ENCODE data around the gene DMD. TPM values are rescaled to one million over a fixed set of nuclear protein-coding genes. Genes with fewer than 3 reads are reported as not detected.

DMD gene
- total and polyA plus RNA-seq, 2 of the 8 experiments (the other 6 are each of a cell fraction or from before 2014, with no cell fraction given), result 4.8 to 7.4 TPM

GRCh38 chrX:31932769-31933168 lies 1278.6 kb downstream of the DMD start:
- ChIA-PET POLR2A (ENCODE audit: partially characterized antibody) (no interaction called here), CTCF (ENCODE audit: partially characterized antibody) (no interaction called here)
- Histone ChIP-seq H3K18ac (ENCODE audit: extremely low read depth, low read length) (no peak overlapping the region), H3K79me2 (ENCODE audit: control insufficient read depth in 1 of 2, insufficient read depth in 2 of 2, low read length in 2 of 2) (no peaks in the 10 kb centered on the region), H3K14ac (ENCODE audit: insufficient read length) (no peak overlapping the region), H3K9ac (replicated peaks in 1 of 4; ENCODE audit: extremely low read depth in 1 of 4, low read depth in 3 of 4, low read length in 3 of 4) (no peak overlapping the region), H3K56ac (replicated peaks; ENCODE audit: insufficient read length, low read depth, low read length) (no peak overlapping the region), H2BK5ac (ENCODE audit: low read depth, low read length) (no peak overlapping the region), H2BK12ac (ENCODE audit: low read depth, low read length) (no peak overlapping the region), H3K27ac (ENCODE audit: low read depth, low read length) (no peak overlapping the region), H3K4ac (replicated peaks; ENCODE audit: insufficient read length, low read depth, low read length) (no peak overlapping the region), H4K91ac (replicated peaks; ENCODE audit: insufficient read length, low read length) (no peak overlapping the region), H3K23ac (ENCODE audit: insufficient read length) (no peak overlapping the region), H3K4me3 (ENCODE audit: extremely low read depth in 1 of 4, insufficient read depth in 2 of 4, low read depth in 3 of 4, low read length in 4 of 4) (no peak overlapping the region), H3K36me3 (ENCODE audit: control insufficient read depth in 2 of 4, insufficient read depth in 4 of 4, low read length in 3 of 4) (no peaks in the 10 kb centered on the region), H3K27me3 (replicated peaks in 1 of 4; ENCODE audit: control insufficient read depth in 3 of 4, extremely low read depth in 1 of 4, insufficient read depth in 3 of 4, low read length in 3 of 4) (no peaks in the 10 kb centered on the region), H3K4me2 (ENCODE audit: insufficient read depth in 1 of 2, low read depth in 2 of 2, low read length in 2 of 2) (no peak overlapping the region), H4K8ac (ENCODE audit: extremely low read depth, insufficient read depth, low read length) (no peak overlapping the region), H2AFZ (ENCODE audit: low read length) (no peak overlapping the region), H4K5ac (ENCODE audit: insufficient read length, low read depth, low read length) (no peak overlapping the region), H2BK20ac (ENCODE audit: low read length) (no peak overlapping the region), H2BK120ac (replicated peaks; ENCODE audit: low read depth, low read length) (no peak overlapping the region), H3K23me2 (ENCODE audit: low read depth, low read length) (no peaks in the 10 kb centered on the region), H3K4me1 (replicated peaks in 1 of 4; ENCODE audit: control insufficient read depth in 3 of 4, insufficient read depth in 4 of 4, low read length in 3 of 4) (no peaks in the 10 kb centered on the region), H3K79me1 (ENCODE audit: low read depth, low read length) (no peaks in the 10 kb centered on the region), H2AK5ac (ENCODE audit: low read depth, low read length) (no peak overlapping the region), H2BK15ac (ENCODE audit: low read length) (no peak overlapping the region), H4K20me1 (replicated peaks in 1 of 2; ENCODE audit: control insufficient read depth in 1 of 2, insufficient read depth in 2 of 2, low read length in 2 of 2) (no peaks in the 10 kb centered on the region), H3K9me3 (ENCODE audit: insufficient read depth in 2 of 2, low read depth in 1 of 2, low read length in 1 of 2) (no peaks in the 10 kb centered on the region)
- DNase-seq (ENCODE audit: low read depth in 1 of 2, low spot score in 2 of 2), result no peak
- WGBS, 2 experiments (ENCODE audit: extremely low coverage in 1 of 2, insufficient coverage in 1 of 2, insufficient read length in 1 of 2, insufficient replicate concordance in 2 of 2, low coverage in 1 of 2, low lambda C conversion rate in 2 of 2, missing lambda C conversion rate in 1 of 2), result no CpG with 5 or more reads among the region's 1 CpG
- no peak for FAIRE-seq
- TF ChIP-seq KDM1A (IDR thresholded peaks at IDR 0.05; ENCODE audit: borderline replicate concordance, low read length) (no peak), TCF12 (IDR thresholded peaks at IDR 0.05; ENCODE audit: low read depth, low read length) (no peak), SIX5 (IDR thresholded peaks at IDR 0.05; ENCODE audit: low read depth, low read length) (no peak), TBP (IDR thresholded peaks at IDR 0.05; ENCODE audit: low read depth, low read length) (no peak), SIN3A (conservative IDR thresholded peaks at IDR 0.05 in 1 of 2, IDR thresholded peaks at IDR 0.05 in 1 of 2; ENCODE audit: low read depth in 1 of 2, low read length in 2 of 2) (no peak), CBX8 (IDR thresholded peaks at IDR 0.05; ENCODE audit: borderline replicate concordance, low read depth, low read length) (no peak), MAFK (IDR thresholded peaks at IDR 0.05; ENCODE audit: low read depth, low read length) (no peak), CEBPB (IDR thresholded peaks at IDR 0.05; ENCODE audit: low read depth, low read length) (no peak), RAD21 (IDR thresholded peaks at IDR 0.05 in 1 of 2, conservative IDR thresholded peaks at IDR 0.05 in 1 of 2; ENCODE audit: low read depth in 2 of 2, low read length in 2 of 2) (no peak), FOSL1 (IDR thresholded peaks at IDR 0.05; ENCODE audit: insufficient read depth, low read depth, low read length) (no peak), JUND (IDR thresholded peaks at IDR 0.05; ENCODE audit: low read length) (no peak), POLR2A (IDR thresholded peaks at IDR 0.05; ENCODE audit: control extremely low read depth in 1 of 2, low read depth in 2 of 2, low read length in 2 of 2) (no peak), CHD1 (IDR thresholded peaks at IDR 0.05; ENCODE audit: low read depth, low read length) (no peak)

Measured in H1 (cell line).